Gastrocnemius medialis (tissue), 4 donors: Measurements from ENCODE around the gene TMEM107. TPM values are rescaled to one million over a fixed set of nuclear protein-coding genes. Genes with fewer than 3 reads are reported as not detected.

Experiments used
- ATAC-seq, 2 donors: fragments of 150-250 bp; one replicate each; pipeline ENCODE4 v1.9.1; 2016
- DNase-seq, 2 donors: peaks; one replicate each; pipeline ENCODE4 v3.0.0-alpha.2; 2019
- H3K27ac ChIP-seq, 4 donors: fragments of 200-600 bp; sonication (generic); 1 replicate in 1 of 4; 2 replicates in 3 of 4; pipeline ENCODE4 v1.5.1; 2016 to 2018; ENCODE audit warnings: mild to moderate bottlenecking in 2 of 4, moderate library complexity in 1 of 4
- H3K27me3 ChIP-seq, 3 donors: fragments of 200-600 bp; sonication (generic) in 2 of 3; 1 replicate in 1 of 3; 2 replicates in 2 of 3; pipeline versions ENCODE4 v1.5.1 to v1.6.0; 2016 to 2019; ENCODE audit warnings: mild to moderate bottlenecking in 1 of 3, moderate library complexity in 1 of 3
- H3K36me3 ChIP-seq, 2 donors: fragments of 200-600 bp; sonication (generic) in 1 of 2; one replicate each; pipeline ENCODE4 v1.5.1; 2017 to 2018
- H3K4me1 ChIP-seq, 2 donors: fragments of 200-600 bp; sonication (generic) in 1 of 2; one replicate each; pipeline ENCODE4 v1.5.1; 2016 to 2017; ENCODE audit warnings: mild to moderate bottlenecking in 2 of 2
- H3K4me3 ChIP-seq, 4 donors: fragments of 200-600 bp; sonication (generic) in 3 of 4; 1 replicate in 1 of 4; 2 replicates in 3 of 4; pipeline ENCODE4 v1.5.1; 2016 to 2019; ENCODE audit warnings: mild to moderate bottlenecking in 2 of 4
- H3K9me3 ChIP-seq, 3 donors: fragments of 200-600 bp; sonication (generic) in 2 of 3; 1 replicate in 1 of 3; 2 replicates in 2 of 3; pipeline ENCODE4 v1.5.1; 2016 to 2019
- CTCF ChIP-seq, 5 experiments: fragments of 450-650 bp in 3 of 5; fragments of 200-600 bp in 2 of 5; sonication (generic) in 2 of 5; IDR thresholded peaks in 4 of 5; conservative IDR thresholded peaks in 1 of 5; 1 replicate in 4 of 5; 2 replicates in 1 of 5; pipeline ENCODE4 v1.5.1; 2016 to 2019; ENCODE audit warnings: antibody characterized with exemption in 5 of 5, mild to moderate bottlenecking in 3 of 5, moderate library complexity in 3 of 5
- POLR2A ChIP-seq, 2 donors: fragments of 450-650 bp; IDR thresholded peaks; one replicate each; pipeline ENCODE4 v1.6.1; 2017; ENCODE audit warnings: antibody characterized with exemption in 2 of 2, mild to moderate bottlenecking in 2 of 2, moderate library complexity in 2 of 2
- in situ Hi-C, 4 donors: fragments of 200-750 bp; cut with MboI; loops; one replicate each; pipeline versions ENCODE4 v1.15.0 to v1.8.0; 2017; ENCODE audit warnings: low sequenced_read_pairs in 4 of 4
- intact Hi-C: fragments of 100-400 bp; cut with DNase I; formaldehyde crosslinking; loops from one replicate; pipeline ENCODE4 v1.15.1; 2023; ENCODE audit warnings: low total_unique reads
- total RNA-seq, 4 donors: library from RNA; depleted of rRNA; stranded (reverse); fragments of >200 nt; gene quantifications; one replicate each; pipeline versions ENCODE4 v1.1.0 to v1.2.3, GENCODE V29; 2016

The TMEM107 gene
- total RNA-seq, 4 donors from 2014 or later = 0.75 to 5.7 (median 3.1) TPM

- H3K4me1 ChIP-seq = peaks cover 28 to 39% of the 10 kb centered on the region in 2 donors
- peak in 1 of 2 donors; percentile 22 for DNase-seq
- H3K4me3 ChIP-seq = no peak overlapping the region
- no peak for ATAC-seq
- intact Hi-C loops = no loop called here
- no peaks in the 10 kb centered on the region for H3K27me3 ChIP-seq
- no peak for TF ChIP-seq POLR2A (IDR thresholded peaks at IDR 0.05)
- no peak for TF ChIP-seq CTCF (IDR thresholded peaks at IDR 0.05 in 4 of 5, conservative IDR thresholded peaks at IDR 0.05 in 1 of 5)
- H3K27ac ChIP-seq = peak overlapping the region; percentile 84 to 100 (median 100)
- in situ Hi-C loops = no loop called here
- peaks cover 3 to 34% of the 10 kb centered on the region in 2 donors for H3K36me3 ChIP-seq
- no peaks in the 10 kb centered on the region for H3K9me3 ChIP-seq
These were observed 38.4 kb downstream of the TMEM107 start for GRCh38 chr17:8137645-8138373.

- Histone ChIP-seq H3K27me3 (no peaks in the 10 kb centered on the region), H3K9me3 (no peaks in the 10 kb centered on the region), H3K36me3 (no peaks in the 10 kb centered on the region), H3K27ac (no peak overlapping the region), H3K4me3 (no peak overlapping the region), H3K4me1 (peaks cover under 1 to 7% of the 10 kb centered on the region in 2 donors)
- intact Hi-C loops (no loop called here), in situ Hi-C loops (no loop called here)
- ATAC-seq = no peak
- DNase-seq = no peak
- TF ChIP-seq POLR2A (IDR thresholded peaks at IDR 0.05) (no peak), CTCF (IDR thresholded peaks at IDR 0.05 in 4 of 5, conservative IDR thresholded peaks at IDR 0.05 in 1 of 5) (no peak)
These were observed 42.2 kb downstream of the TMEM107 start for GRCh38 chr17:8133941-8134340.

GRCh38 chr17:8133399-8133798 is 42.8 kb downstream of the TMEM107 start:
- Histone ChIP-seq H3K27ac (no peak overlapping the region), H3K4me1 (peaks cover 0 to 5% of the 10 kb centered on the region in 2 donors), H3K27me3 (no peaks in the 10 kb centered on the region), H3K4me3 (no peak overlapping the region), H3K36me3 (no peaks in the 10 kb centered on the region), H3K9me3 (no peaks in the 10 kb centered on the region)
- in situ Hi-C loops (no loop called here), intact Hi-C loops (no loop called here)
- DNase-seq (no peak), ATAC-seq (no peak)
- no peak for TF ChIP-seq POLR2A (IDR thresholded peaks at IDR 0.05)
- no peak for TF ChIP-seq CTCF (IDR thresholded peaks at IDR 0.05 in 4 of 5, conservative IDR thresholded peaks at IDR 0.05 in 1 of 5)

GRCh38 chr17:8131844-8132441 is 44.2 kb downstream of the TMEM107 start:
- Histone ChIP-seq H3K27ac (no peak overlapping the region), H3K4me3 (no peak overlapping the region), H3K4me1 (peaks cover 4 to 6% of the 10 kb centered on the region in 2 donors), H3K36me3 (no peaks in the 10 kb centered on the region), H3K27me3 (no peaks in the 10 kb centered on the region), H3K9me3 (no peaks in the 10 kb centered on the region)
- intact Hi-C loops (no loop called here), in situ Hi-C loops (no loop called here)
- DNase-seq (no peak), ATAC-seq (no peak)
- no peak for TF ChIP-seq POLR2A (IDR thresholded peaks at IDR 0.05)
- no peak for TF ChIP-seq CTCF (IDR thresholded peaks at IDR 0.05 in 4 of 5, conservative IDR thresholded peaks at IDR 0.05 in 1 of 5)
